Measurements from ENCODE around the gene ZC3H18.

The ZC3H18 gene

DNA sequence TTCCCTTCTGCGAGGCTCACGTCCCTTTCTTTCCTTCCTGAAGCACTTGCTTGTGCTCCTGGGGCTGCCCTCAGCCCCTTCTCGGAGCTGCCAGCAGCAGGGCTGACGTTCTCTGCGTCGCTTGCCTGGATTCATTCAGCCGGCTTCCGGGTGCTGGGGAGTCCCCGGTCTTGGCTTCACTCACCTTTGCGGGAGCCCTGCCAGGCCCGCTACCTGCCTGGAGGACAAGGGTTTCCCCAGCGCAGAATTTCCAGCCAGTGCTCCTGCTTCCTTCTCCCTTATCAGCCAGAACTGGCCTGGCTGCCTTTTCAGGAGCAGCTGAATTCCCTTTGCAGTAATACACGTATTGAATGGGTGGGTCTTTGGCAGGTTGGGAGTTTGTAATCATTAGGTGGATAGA is 46.1 kb downstream of the ZC3H18 start:
- no peak for DNase-seq (ENCODE audit: low read depth in 1 of 2, low spot score in 1 of 2)
- H3K4me3 ChIP-seq (replicated peaks; ENCODE audit: insufficient read depth, low read length) = no peak overlapping the region
- TF ChIP-seq, protein P1, sequence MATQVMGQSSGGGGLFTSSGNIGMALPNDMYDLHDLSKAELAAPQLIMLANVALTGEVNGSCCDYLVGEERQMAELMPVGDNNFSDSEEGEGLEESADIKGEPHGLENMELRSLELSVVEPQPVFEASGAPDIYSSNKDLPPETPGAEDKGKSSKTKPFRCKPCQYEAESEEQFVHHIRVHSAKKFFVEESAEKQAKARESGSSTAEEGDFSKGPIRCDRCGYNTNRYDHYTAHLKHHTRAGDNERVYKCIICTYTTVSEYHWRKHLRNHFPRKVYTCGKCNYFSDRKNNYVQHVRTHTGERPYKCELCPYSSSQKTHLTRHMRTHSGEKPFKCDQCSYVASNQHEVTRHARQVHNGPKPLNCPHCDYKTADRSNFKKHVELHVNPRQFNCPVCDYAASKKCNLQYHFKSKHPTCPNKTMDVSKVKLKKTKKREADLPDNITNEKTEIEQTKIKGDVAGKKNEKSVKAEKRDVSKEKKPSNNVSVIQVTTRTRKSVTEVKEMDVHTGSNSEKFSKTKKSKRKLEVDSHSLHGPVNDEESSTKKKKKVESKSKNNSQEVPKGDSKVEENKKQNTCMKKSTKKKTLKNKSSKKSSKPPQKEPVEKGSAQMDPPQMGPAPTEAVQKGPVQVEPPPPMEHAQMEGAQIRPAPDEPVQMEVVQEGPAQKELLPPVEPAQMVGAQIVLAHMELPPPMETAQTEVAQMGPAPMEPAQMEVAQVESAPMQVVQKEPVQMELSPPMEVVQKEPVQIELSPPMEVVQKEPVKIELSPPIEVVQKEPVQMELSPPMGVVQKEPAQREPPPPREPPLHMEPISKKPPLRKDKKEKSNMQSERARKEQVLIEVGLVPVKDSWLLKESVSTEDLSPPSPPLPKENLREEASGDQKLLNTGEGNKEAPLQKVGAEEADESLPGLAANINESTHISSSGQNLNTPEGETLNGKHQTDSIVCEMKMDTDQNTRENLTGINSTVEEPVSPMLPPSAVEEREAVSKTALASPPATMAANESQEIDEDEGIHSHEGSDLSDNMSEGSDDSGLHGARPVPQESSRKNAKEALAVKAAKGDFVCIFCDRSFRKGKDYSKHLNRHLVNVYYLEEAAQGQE (IDR thresholded peaks at IDR 0.05; ENCODE audit: insufficient replicate concordance, low read depth) = no peak
- no peak for TF ChIP-seq GABPA (IDR thresholded peaks at IDR 0.05; ENCODE audit: low read depth)
- TF ChIP-seq, protein P2, sequence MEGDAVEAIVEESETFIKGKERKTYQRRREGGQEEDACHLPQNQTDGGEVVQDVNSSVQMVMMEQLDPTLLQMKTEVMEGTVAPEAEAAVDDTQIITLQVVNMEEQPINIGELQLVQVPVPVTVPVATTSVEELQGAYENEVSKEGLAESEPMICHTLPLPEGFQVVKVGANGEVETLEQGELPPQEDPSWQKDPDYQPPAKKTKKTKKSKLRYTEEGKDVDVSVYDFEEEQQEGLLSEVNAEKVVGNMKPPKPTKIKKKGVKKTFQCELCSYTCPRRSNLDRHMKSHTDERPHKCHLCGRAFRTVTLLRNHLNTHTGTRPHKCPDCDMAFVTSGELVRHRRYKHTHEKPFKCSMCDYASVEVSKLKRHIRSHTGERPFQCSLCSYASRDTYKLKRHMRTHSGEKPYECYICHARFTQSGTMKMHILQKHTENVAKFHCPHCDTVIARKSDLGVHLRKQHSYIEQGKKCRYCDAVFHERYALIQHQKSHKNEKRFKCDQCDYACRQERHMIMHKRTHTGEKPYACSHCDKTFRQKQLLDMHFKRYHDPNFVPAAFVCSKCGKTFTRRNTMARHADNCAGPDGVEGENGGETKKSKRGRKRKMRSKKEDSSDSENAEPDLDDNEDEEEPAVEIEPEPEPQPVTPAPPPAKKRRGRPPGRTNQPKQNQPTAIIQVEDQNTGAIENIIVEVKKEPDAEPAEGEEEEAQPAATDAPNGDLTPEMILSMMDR (IDR thresholded peaks at IDR 0.05; ENCODE audit: insufficient read depth, low read length) = no peak
- no peaks in the 10 kb centered on the region for H3K27me3 ChIP-seq (ENCODE audit: insufficient read depth, poor library complexity, severe bottlenecking)
- no peak overlapping the region for H3K27ac ChIP-seq (replicated peaks)

DNA sequence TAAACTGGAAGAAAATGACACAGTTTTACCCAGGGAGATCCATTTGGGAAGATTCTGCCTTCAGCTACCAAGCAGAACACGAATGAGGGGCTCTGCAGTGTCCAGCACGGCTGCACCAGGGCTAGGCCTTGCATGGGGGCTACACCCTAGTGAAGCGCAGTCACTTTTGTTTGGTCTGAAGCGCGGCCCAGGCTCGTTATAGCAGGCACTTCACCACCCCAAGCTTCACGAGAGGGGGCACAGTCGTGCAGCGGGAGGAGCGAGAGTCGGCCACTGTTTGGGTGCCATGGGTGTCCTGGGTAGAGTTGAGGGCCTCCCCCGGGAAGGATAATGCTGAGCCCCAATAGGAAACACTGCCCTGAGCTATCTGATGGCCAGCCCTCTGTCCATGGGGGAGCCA is 46.5 kb downstream of the ZC3H18 start:
- no peak overlapping the region for H3K27ac ChIP-seq (replicated peaks)
- DNase-seq (ENCODE audit: low read depth in 1 of 2, low spot score in 1 of 2) = no peak
- no peak overlapping the region for H3K4me3 ChIP-seq (replicated peaks; ENCODE audit: insufficient read depth, low read length)
- H3K27me3 ChIP-seq (ENCODE audit: insufficient read depth, poor library complexity, severe bottlenecking) = no peaks in the 10 kb centered on the region
- no peak for TF ChIP-seq GABPA (IDR thresholded peaks at IDR 0.05; ENCODE audit: low read depth)
- TF ChIP-seq, protein P2 (IDR thresholded peaks at IDR 0.05; ENCODE audit: insufficient read depth, low read length) = no peak
- no peak for TF ChIP-seq SPI1 (IDR thresholded peaks at IDR 0.05; ENCODE audit: borderline replicate concordance, low read depth)
- no peak for TF ChIP-seq POLR2AphosphoS5 (IDR thresholded peaks at IDR 0.05; ENCODE audit: low read depth)
- TF ChIP-seq, protein P1 (IDR thresholded peaks at IDR 0.05; ENCODE audit: insufficient replicate concordance, low read depth) = no peak

DNA sequence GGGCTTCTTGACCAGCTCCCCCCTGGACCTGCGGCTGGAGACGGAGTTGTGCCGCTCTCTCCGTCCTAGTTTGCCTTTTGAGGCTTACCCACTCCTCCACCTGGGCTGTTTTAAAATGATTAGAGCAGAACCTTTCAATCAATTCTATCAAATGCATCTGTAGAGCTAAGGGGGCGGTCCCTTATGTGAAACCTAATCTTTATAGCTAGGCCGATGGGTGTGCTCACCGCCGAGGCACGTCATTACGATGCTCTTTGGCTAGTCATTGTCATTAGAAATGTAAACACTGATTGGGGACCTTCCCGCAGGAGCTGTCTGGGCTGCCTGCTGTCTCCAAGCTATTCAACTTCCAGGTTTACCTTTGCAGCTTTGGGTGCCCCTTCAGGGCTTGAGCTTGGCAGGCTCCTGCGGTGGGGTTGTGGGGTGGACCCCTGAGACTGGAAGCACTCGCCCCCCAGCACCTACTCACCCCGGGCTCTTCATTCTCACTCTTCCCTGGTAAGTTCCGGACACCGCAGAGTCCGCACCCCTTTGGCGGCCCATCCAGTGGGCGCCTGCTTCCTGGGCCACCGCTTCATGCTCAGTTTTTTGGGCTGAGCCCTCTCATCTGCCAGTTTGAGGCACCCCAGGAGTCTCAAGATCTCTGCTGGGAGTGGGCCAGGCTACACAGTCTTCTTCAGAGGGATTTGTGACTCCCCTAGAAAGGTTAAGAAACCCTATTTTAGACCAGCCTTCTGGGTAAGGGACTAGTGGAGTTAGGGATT is 47.2 kb downstream of the ZC3H18 start:
- no peak overlapping the region for H3K27ac ChIP-seq (replicated peaks)
- no peaks in the 10 kb centered on the region for H3K27me3 ChIP-seq (ENCODE audit: insufficient read depth, poor library complexity, severe bottlenecking)
- no peak for DNase-seq (ENCODE audit: low read depth in 1 of 2, low spot score in 1 of 2)
- H3K4me3 ChIP-seq (replicated peaks; ENCODE audit: insufficient read depth, low read length) = no peak overlapping the region
- TF ChIP-seq, protein P2 (IDR thresholded peaks at IDR 0.05; ENCODE audit: insufficient read depth, low read length) = no peak
- TF ChIP-seq, protein P1 (IDR thresholded peaks at IDR 0.05; ENCODE audit: insufficient replicate concordance, low read depth) = no peak
- TF ChIP-seq POLR2AphosphoS5 (IDR thresholded peaks at IDR 0.05; ENCODE audit: low read depth) = no peak
- TF ChIP-seq SPI1 (IDR thresholded peaks at IDR 0.05; ENCODE audit: borderline replicate concordance, low read depth) = no peak
- TF ChIP-seq GABPA (IDR thresholded peaks at IDR 0.05; ENCODE audit: low read depth) = no peak

All from HL-60 (cell line).